Neural progenitor cell (in vitro differentiated cells): Measurements from ENCODE around the gene SCAANT1.

Experiments used
- EZH2 ChIP-seq: fragments of 200-600 bp; sonication (generic); IDR thresholded peaks from 2 replicates; pipeline ENCODE4 v1.6.1; 2017; ENCODE audit warnings: antibody characterized with exemption, mild to moderate bottlenecking, moderate library complexity
- EZH2phosphoT487 ChIP-seq: fragments of 200-600 bp; sonication (generic); IDR thresholded peaks from 2 replicates; pipeline ENCODE4 v1.6.1; 2017; ENCODE audit warnings: antibody characterized with exemption
- TF ChIP-seq, protein P1 (sequence below): fragments of 200-600 bp; sonication (generic); IDR thresholded peaks from 2 replicates; pipeline ENCODE4 v1.5.1; 2017; ENCODE audit warnings: antibody characterized with exemption, mild to moderate bottlenecking

DNA sequence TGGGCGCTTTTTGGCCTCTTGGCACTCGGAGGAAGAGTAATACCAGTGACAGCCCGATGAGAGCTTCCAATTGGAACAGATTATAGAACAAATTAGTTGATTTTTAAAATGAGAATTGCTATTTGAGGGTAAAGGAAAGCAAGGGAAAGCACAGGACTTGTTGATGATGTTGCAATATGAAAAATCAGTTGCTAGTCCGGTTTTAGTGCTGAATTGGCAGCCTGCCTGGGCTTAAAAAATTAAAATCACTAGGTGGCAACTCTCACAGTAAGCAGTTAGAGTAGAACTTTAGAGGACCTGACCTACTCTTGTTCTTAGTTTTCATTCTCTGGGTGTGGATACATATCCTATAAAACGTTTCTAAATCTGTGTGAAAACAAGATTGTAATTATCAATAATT, 2.1 kb upstream of the SCAANT1 start:
- TF ChIP-seq EZH2 (no peak), EZH2phosphoT487 (no peak)
- TF ChIP-seq, protein P1, sequence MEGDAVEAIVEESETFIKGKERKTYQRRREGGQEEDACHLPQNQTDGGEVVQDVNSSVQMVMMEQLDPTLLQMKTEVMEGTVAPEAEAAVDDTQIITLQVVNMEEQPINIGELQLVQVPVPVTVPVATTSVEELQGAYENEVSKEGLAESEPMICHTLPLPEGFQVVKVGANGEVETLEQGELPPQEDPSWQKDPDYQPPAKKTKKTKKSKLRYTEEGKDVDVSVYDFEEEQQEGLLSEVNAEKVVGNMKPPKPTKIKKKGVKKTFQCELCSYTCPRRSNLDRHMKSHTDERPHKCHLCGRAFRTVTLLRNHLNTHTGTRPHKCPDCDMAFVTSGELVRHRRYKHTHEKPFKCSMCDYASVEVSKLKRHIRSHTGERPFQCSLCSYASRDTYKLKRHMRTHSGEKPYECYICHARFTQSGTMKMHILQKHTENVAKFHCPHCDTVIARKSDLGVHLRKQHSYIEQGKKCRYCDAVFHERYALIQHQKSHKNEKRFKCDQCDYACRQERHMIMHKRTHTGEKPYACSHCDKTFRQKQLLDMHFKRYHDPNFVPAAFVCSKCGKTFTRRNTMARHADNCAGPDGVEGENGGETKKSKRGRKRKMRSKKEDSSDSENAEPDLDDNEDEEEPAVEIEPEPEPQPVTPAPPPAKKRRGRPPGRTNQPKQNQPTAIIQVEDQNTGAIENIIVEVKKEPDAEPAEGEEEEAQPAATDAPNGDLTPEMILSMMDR: no peak
